DND-41 (cell line): Measurements from ENCODE around the gene ALCAM.

Experiments used
- EZH2 ChIP-seq: IDR thresholded peaks from 3 replicates; pipeline ENCODE4 v1.6.1; 2012; ENCODE audit warnings: borderline replicate concordance, low read depth, mild to moderate bottlenecking, moderate library complexity, low read length, inconsistent platforms; ENCODE audit not compliant: severe bottlenecking
- TF ChIP-seq, protein P1 (sequence below): IDR thresholded peaks from 2 replicates; pipeline ENCODE4 v1.5.1; 2012; ENCODE audit warnings: borderline replicate concordance, low read length, moderate library complexity, mild to moderate bottlenecking; ENCODE audit not compliant: poor library complexity, severe bottlenecking; ENCODE audit errors: extremely low read depth

DNA sequence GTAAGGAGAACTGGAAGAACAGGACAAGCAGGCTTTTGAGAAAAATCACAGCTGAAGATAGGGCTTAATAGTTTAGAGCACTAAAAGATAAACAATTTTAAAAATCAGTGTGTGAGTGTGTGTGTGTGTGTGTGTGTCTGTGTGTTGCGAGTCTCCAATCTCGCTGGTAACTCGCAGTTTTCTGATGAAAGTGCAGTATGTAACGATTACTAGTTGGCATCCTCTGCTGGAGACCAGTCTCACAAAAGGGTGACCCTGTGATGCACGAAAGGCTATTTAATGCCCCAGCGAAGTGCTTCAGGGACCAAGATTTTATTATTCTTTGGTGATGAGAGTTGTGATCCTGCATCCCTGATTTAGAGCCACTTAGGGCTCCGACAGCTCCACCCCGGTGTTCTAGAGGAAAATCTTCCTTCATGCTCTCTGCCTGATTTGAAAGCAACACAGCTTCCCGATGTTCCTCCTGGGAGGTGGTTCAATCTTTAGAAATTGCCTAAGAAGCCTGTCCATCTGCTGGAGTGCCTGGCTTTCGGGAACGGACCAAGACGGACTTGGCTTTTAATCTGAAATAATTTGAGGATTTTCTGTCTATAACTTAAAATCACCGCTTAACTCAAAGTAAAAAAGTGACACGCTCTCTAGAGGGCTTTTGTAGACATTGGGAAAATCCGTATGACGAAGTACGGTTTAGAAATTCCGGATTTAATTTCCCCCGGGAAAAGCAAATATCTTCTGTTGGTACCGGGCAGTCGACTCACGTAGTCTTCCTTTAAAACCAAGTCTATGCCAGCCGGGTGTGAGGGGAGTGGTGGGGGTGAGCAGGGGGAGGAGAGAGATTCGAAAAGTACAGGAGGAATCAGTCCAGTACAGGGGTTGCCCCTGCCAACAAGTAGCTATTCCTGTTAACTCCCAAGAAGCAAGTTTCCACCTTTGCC is 1.1 kb upstream of the ALCAM start:
- TF ChIP-seq, protein P1, sequence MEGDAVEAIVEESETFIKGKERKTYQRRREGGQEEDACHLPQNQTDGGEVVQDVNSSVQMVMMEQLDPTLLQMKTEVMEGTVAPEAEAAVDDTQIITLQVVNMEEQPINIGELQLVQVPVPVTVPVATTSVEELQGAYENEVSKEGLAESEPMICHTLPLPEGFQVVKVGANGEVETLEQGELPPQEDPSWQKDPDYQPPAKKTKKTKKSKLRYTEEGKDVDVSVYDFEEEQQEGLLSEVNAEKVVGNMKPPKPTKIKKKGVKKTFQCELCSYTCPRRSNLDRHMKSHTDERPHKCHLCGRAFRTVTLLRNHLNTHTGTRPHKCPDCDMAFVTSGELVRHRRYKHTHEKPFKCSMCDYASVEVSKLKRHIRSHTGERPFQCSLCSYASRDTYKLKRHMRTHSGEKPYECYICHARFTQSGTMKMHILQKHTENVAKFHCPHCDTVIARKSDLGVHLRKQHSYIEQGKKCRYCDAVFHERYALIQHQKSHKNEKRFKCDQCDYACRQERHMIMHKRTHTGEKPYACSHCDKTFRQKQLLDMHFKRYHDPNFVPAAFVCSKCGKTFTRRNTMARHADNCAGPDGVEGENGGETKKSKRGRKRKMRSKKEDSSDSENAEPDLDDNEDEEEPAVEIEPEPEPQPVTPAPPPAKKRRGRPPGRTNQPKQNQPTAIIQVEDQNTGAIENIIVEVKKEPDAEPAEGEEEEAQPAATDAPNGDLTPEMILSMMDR = no peak
- TF ChIP-seq EZH2 = no peak
